GM19240 (cell line): Measurements from ENCODE around the gene OOEP.
A peak's percentile ranks its signal among the peaks of the same experiment; 100 is the strongest.
"Not testable (repeated sequence)": the region's sequence is repeated elsewhere in the genome, so short reads cannot be mapped to it uniquely, and the experiment has no call there.

Experiments
- DNase-seq: peaks from one replicate; pipeline ENCODE4 v3.0.0; 2011; ENCODE audit warnings: low spot score; ENCODE audit not compliant: insufficient read length

OOEP gene

GRCh38 chr6:73369563-73369962, at the start of gene OOEP:
Gene OOEP, minus strand, starts transcription at chr6:73369897. Its CDS starts 105 bp downstream, at chr6:73369792.
- no peak for DNase-seq

DNA sequence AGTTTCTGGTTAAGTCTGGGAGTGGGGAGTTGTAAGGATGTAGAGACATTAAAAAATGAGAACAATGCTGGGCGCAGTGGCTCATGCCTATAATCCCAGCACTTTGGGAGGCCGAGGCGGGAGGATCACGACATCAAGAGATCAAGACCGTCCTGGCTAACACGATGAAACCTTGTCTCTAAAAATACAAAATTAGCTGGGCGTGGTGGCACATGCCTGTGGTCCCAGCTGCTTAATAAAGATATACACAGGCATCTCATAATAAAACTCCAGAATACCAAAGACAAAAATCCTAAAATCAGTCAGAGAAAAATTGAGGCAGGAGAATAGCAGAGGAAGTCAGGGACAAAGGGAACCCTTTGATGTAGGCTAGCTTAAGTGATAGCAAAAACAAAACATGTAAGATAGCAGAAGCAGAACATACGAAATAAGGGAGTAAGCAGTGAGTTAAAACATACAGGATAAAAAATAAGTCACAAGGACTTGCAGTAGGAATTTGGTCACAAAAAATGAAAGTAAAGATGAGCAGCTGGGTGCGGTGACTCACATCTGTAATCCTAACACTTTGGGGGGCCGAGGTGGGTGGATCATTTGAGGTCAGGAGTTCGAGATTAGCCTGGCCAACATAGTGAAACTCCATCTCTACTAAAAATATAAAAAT, 48.5 kb upstream of the OOEP start:
- no peak for DNase-seq

DNA sequence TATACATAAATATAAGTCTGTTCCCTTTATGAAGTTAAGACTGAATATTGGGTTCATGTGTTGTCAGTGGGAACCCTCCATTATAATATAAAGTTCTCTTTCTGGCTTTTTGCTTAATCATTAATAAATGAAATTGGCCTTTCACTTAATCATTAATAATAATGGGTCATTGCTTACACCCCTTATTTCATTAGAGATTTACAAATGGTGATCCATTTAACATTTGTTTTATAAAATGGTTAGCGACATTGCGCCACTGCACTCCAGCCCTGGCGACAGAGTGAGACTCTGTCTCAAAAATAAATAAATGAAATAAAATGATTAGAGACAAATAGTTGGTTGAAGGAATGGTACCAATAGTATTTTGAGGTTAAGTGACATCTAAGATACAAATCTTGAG, 43.4 kb upstream of the OOEP start:
- no peak for DNase-seq

DNA sequence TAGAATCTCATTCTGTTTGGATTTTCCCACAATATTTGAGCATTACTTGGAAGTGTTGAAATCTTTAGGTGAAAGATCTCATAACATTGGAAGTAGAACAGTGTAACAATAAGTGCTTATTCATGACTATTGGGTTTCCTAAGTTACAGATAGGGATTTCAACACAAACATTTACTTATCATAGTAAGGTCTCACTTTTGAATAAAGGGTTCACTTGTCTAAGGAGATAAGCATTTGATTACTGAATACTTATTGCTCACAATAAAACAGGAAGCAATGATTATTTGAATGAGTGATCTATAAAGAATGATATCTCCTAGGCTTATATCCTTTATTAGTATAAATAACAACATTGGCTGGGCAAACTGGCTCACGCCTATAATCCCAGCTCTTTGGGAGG, 39.7 kb upstream of the OOEP start:
- DNase-seq, result no peak

- no peak for DNase-seq
Observed at GRCh38 chr6:73400656-73401055, 31.0 kb upstream of the OOEP start.

GRCh38 chr6:73395875-73396274, 26.2 kb upstream of the OOEP start:
- no peak for DNase-seq

DNA sequence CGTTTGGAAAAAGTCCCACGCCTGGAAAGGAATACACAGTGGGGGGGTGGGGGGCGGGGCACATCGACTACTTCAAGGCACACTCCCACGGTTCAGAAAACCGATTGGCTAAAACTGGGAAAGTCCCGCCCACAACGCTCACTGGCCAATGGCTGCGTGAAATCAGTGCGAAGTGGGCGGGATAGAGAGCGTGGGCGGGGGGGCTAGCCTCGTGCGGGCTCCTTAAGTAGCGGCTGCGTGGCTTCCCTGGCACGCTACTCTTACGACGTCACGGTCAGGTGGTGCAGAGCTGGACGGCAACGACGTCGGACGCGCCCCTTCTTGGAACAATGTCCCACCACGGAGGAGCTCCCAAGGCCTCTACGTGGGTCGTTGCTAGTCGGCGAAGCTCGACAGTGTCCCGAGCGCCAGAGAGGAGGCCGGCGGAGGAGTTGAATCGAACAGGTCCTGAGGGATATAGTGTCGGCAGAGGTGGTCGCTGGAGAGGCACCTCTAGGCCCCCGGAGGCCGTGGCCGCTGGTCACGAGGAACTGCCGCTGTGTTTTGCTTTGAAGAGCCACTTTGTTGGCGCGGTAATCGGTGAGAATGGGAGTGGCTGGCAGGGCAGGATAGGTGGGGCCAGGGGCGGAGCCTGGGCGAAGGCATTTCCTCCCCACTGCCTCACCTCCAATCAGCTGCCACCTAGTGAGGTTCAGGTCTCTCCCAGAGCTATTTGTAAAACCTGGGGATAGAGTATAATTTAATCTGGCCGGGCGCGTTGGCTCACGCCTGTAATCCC, 25.1 kb upstream of the OOEP start, which contains the start of gene DDX43:
DDX43 (plus strand) TSS at position 252 of the 778 bp plus-strand sequence; CDS start at position 330, 78 bp downstream.
- no peak for DNase-seq

DNA sequence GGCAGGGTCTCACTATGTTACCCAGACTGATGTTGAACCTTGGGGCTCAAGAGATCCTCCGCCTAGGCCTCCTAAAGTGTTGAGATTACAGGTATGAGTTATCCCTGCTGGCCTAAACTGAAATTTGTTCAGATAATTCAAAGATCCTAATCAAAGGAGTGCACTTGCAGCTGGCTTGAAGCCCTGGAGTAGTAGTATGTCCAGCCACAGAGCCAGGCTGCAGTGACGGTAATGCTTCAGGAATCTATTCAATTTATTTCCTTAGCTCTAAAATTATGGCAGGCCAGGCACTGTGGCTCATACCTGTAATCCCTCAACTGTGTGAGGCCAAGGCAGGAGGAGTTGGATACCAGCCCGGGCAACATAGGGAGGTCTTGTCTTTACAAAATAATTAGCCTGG, 23.6 kb upstream of the OOEP start:
- no peak for DNase-seq

GRCh38 chr6:73392188-73392587, 22.5 kb upstream of the OOEP start:
- DNase-seq, result not testable (repeated sequence)

- DNase-seq, result no peak
Observed at GRCh38 chr6:73391675-73392074, 22.0 kb upstream of the OOEP start.

- DNase-seq, result no peak
Observed at GRCh38 chr6:73389854-73390253, 20.2 kb upstream of the OOEP start.

DNA sequence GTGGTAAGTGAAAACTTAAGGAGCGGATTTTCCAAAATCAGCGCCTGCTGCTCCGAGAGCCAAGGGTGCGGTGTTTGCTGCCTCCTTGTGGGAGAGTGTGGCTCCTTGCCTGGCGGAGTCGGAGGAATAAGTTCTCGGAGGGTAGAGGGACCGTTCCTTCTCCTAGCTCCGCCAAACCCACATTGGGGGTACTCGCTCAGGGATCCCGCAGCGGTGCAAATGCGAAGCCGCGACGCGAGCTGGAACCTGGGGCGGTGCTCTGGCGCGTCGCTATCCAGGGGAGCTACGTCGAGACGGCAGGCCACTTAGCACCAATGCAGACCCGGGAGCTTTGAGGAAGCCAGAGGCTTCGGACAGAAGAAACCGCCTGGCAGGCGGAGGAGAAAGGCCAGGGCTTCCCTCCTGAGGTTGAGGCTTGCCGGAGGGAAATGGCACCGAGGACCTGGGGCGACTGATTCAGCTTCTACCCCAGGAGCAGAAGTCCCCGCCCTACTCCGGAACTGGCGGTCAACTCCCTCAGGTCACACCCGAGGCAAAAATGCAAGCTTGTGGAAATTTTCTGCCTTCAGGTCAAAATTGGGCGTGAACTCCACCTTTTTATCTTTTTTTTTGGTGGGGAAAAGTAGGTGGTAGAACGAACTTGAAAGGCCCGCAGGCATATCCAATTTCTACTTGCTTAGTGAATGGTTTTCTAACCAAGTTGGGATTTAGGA, 19.3 kb upstream of the OOEP start:
- DNase-seq, result peak; percentile 60

GRCh38 chr6:73388433-73388799, 18.7 kb upstream of the OOEP start:
- DNase-seq, result no peak

- no peak for DNase-seq
Observed at GRCh38 chr6:73382462-73383113, 12.9 kb upstream of the OOEP start.

DNA sequence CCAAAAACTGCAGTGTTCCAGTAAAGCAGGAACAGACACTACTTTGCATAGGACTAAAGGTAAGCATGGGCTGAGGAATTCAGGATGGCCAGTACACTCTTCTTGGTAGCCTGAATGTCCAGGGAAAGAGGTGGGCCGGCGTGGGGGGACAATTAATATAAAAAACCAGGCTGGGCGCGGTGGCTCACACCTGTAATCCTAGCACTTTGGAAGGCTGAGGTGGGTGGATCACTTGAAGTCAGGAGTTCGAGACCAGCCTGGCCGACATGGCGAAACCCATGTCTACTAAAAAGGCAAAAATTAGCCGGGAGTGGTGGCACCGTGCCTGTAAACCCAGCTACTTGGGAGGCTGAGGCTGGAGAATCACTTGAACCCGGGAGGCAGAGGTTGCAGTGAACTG, 11.8 kb upstream of the OOEP start:
- not testable (repeated sequence) for DNase-seq

- no peak for DNase-seq
Observed at GRCh38 chr6:73377225-73377624, 7.5 kb upstream of the OOEP start.

GRCh38 chr6:73375216-73375615, 5.5 kb upstream of the OOEP start:
- no peak for DNase-seq

DNA sequence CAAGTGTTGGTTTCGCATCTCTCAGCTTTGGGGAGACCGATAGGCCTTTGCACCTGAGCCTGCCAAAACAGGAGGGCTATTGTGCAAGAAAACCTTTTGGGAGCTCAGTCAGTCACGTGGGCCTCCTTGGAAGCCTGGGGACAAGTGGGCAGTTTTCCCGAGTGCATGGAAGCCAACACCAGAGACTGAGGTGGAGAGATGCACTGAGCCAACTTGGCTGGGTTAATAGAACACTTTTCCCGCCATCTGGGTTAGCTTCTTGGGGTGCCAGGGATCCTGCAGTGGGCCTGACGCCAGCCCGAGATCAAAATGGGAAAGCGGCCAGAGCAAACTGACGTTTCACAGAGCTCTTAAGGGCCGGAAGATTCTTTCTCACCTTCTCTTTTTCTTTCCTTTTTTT, 2.8 kb upstream of the OOEP start:
- no peak for DNase-seq

- DNase-seq, result no peak
Observed at GRCh38 chr6:73371984-73372383, 2.3 kb upstream of the OOEP start.

- no peak for DNase-seq
Observed at GRCh38 chr6:73369157-73369556, 540 bp downstream of the OOEP start.

GRCh38 chr6:73368675-73369074, 1.0 kb downstream of the OOEP start:
- DNase-seq, result no peak
